Measurements from ENCODE around the gene SAPCD2.
"Not testable (repeated sequence)": the region's sequence is repeated elsewhere in the genome, so short reads cannot be mapped to it uniquely, and the experiment has no call there.

SAPCD2 gene

GRCh38 chr9:137062798-137063197 lies 7.6 kb downstream of the SAPCD2 start:
- DNase-seq, result not testable (repeated sequence)

- no peak for DNase-seq
Observed at GRCh38 chr9:137062384-137062783, 8.0 kb downstream of the SAPCD2 start.

- DNase-seq, result no peak
Observed at GRCh38 chr9:137058521-137059234, 11.7 kb downstream of the SAPCD2 start.

- no peak for DNase-seq
Observed at GRCh38 chr9:137057545-137057944, 12.8 kb downstream of the SAPCD2 start.

GRCh38 chr9:137056739-137057415 lies 13.5 kb downstream of the SAPCD2 start:
- no peak for DNase-seq

- no peak for DNase-seq
Observed at GRCh38 chr9:137055385-137056364, 14.7 kb downstream of the SAPCD2 start.

- no peak for DNase-seq
Observed at GRCh38 chr9:137054932-137055384, 15.4 kb downstream of the SAPCD2 start.

GRCh38 chr9:137053944-137054931 lies 16.1 kb downstream of the SAPCD2 start, which contains the start of gene ENTPD2:
Gene ENTPD2 (minus strand): TSS chr9:137054061. CDS start chr9:137053997, 64 bp downstream.
- DNase-seq, result no peak

- no peak for DNase-seq
Observed at GRCh38 chr9:137052998-137053943, 17.1 kb downstream of the SAPCD2 start.

- no peak for DNase-seq
Observed at GRCh38 chr9:137052293-137052692, 18.1 kb downstream of the SAPCD2 start.

- no peak for DNase-seq
Observed at GRCh38 chr9:137051145-137051724, 19.1 kb downstream of the SAPCD2 start.

- DNase-seq, result no peak
Observed at GRCh38 chr9:137050570-137050969, 19.8 kb downstream of the SAPCD2 start.

- peak; percentile 45 for DNase-seq
Observed at GRCh38 chr9:137049544-137050449, 20.6 kb downstream of the SAPCD2 start.

GRCh38 chr9:137048655-137049543 lies 21.5 kb downstream of the SAPCD2 start:
- no peak for DNase-seq

- peak; percentile 75 for DNase-seq
Observed at GRCh38 chr9:137046088-137046787, 24.1 kb downstream of the SAPCD2 start, which contains the start of gene NPDC1. Gene NPDC1 (minus strand): TSS chr9:137046177. CDS start chr9:137045989, 188 bp downstream.

- DNase-seq, result no peak
Observed at GRCh38 chr9:137045294-137046087, 24.9 kb downstream of the SAPCD2 start.
